ENCODE results near the gene ODAD4.
"Not testable (repeated sequence)": the region's sequence is repeated elsewhere in the genome, so short reads cannot be mapped to it uniquely, and the experiment has no call there.

Gene ODAD4

GRCh38 chr17:41913798-41914197 lies 16.6 kb upstream of the ODAD4 start:
- DNase-seq (ENCODE audit: low read depth in 2 of 2), result no peak

GRCh38 chr17:41914358-41914766 lies 16.1 kb upstream of the ODAD4 start:
- no peak for DNase-seq (ENCODE audit: low read depth in 2 of 2)

DNA sequence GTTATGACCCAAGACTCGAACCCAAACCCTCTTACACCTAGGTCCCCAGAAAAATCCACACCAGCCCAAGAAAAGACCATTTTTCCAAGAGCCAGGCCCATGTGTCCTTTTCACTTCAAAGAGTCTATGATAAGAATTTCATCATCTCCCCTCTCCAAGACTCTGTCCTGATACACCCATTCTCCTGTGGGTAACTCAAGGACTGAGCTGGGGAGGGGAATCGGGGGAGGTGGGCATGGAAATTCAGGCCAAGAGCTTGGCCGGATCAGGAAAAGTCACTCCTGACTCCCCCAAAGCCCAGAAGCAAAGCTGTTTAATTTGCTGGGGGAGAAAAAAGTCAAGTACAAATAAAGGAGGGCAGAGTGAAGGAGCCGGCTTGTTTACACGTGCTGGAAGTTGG lies 15.4 kb upstream of the ODAD4 start:
- no peak for DNase-seq (ENCODE audit: low read depth in 2 of 2)

- DNase-seq (ENCODE audit: low read depth in 2 of 2), result no peak
Observed at GRCh38 chr17:41915566-41915965, 14.9 kb upstream of the ODAD4 start.

DNA sequence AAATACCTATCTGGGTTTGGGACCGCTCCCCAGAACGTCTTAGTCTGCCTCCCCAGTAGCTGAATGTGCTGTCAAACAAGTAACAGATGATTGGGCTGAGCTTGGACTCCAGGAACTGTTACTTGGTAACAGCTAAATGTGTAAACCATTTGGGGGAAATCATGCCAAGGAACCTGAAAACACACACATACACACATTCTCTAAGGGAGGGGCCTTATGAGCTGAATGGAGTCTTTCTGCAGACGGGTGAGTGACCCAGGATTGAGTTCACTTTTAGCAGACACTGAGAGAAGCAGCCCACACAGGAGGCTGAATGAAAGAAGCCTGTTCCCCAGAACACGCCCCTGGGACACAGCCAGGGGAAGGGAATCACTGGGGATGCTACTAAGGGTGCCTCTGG lies 13.2 kb upstream of the ODAD4 start:
- no peak for DNase-seq (ENCODE audit: low read depth in 2 of 2)

- DNase-seq (ENCODE audit: low read depth in 2 of 2), result peak; percentile 5 to 45
Observed at GRCh38 chr17:41917679-41918313, 12.6 kb upstream of the ODAD4 start.

- DNase-seq (ENCODE audit: low read depth in 2 of 2), result peak; percentile 93 to 96
Observed at GRCh38 chr17:41918314-41919164, 11.9 kb upstream of the ODAD4 start, which contains the start of gene ACLY. ACLY (minus strand) TSS chr17:41918951; CDS start chr17:41913873, 5,078 bp downstream.

DNA sequence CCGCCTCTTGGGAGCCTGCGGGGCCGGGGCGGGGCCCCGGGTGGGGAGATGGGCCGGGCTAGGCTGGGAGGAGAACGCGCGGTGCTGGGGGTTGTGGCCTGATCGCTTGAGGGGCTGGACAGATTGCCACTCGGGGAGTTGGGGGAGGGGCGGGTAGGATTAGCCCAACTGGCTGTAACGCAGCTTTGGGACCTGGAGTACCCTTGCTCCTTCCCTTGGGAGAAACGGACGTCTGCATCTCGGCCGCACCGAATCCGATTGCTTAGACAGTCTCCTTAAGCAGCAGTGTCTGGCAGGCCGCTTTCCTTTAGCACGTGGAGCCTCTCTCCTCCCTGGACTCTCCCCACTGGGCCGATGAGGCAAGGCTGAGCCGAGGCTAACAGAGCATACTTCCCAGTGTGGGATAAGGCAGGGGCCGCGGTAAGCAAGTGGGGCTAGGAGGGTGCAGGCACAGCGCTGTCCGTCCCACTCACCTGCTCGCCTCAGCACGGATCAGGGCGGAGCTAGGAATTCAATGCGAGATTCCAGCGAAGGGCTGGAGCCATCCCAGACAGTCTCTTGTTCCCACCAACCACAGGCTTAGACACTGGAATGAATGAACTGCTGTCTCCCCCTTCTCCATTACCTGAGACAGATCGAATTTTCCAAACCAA lies 11.1 kb upstream of the ODAD4 start:
- no peak for DNase-seq (ENCODE audit: low read depth in 2 of 2)

DNA sequence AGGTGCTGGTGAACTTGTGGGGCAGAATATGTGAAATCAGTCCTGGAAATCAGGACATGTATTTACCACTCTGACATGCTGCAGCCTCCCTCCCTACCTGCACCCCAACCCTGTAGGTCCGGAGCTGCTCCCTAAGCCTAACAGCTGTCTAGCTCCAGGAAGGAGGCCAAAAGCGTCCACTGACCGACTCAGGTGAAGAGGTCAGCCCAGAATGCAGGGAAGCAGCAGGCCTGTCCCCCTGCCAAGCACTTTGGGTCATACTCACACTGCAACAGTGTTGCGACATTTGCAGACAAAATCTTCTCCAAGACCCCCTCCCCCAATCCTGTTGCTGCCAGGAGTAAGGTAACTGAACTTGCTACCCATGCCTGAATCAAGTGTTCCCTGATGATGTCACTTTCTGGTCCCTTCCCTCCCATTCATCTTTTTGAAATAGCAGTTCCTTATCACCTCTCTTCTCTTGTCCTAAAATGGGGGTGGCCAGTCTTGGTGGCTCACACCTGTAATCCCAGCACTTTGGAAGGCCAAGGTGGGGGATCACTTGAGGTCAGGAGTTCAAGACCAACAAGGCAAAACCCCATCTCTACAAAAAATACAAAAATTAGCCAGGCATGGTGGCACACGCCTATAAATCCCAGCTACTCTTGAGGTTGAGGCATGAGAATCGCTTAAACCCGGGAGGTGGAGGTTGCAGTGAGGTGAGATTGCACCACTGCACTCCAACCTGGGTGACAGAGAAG lies 10.4 kb upstream of the ODAD4 start:
- no peak for DNase-seq (ENCODE audit: low read depth in 2 of 2)

DNA sequence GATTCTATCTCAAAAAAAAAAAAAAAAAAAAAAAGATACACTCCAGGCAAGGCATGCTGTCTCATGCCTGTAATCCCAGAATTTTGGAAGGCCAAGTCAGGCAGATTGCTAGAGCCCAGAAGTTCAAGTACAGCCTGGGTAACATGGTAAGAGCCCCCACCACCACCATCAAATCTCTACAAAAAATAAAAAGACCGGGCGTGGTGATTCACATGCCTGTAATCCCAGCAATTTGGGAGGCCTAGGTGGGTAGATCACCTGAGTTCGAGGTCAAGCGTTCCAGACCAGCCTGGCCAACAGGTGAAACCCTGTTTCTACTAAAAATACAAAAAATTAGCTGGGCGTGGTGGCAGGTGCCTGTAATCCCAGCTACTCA lies 9.8 kb upstream of the ODAD4 start:
- DNase-seq (ENCODE audit: low read depth in 2 of 2), result no peak

GRCh38 chr17:41925991-41926590 lies 4.3 kb upstream of the ODAD4 start:
- DNase-seq (ENCODE audit: low read depth in 2 of 2), result no peak

GRCh38 chr17:41928693-41929251 lies 1.6 kb upstream of the ODAD4 start:
- no peak for DNase-seq (ENCODE audit: low read depth in 2 of 2)

DNA sequence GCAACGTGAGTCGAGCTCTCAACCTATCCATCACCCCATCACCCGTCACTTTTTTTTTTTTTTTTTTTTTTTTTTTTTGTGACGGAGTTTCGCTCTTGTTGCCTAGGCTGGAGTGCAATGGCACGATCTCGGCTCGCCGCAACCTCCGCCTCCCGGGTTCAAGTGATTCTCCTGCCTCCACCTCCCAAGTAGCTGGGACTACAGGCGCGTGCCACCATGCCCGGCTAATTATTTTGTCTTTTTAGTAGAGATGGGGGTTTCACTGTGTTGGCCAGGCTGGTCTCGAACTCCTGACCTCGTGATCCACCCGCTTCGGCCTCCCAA lies 378 bp downstream of the ODAD4 start:
- DNase-seq (ENCODE audit: low read depth in 2 of 2), result not testable (repeated sequence)

- DNase-seq (ENCODE audit: low read depth in 2 of 2), result not testable (repeated sequence)
Observed at GRCh38 chr17:41931715-41932114, 1.3 kb downstream of the ODAD4 start.

GRCh38 chr17:41932816-41933389 lies 2.5 kb downstream of the ODAD4 start:
- DNase-seq (ENCODE audit: low read depth in 2 of 2), result no peak

DNA sequence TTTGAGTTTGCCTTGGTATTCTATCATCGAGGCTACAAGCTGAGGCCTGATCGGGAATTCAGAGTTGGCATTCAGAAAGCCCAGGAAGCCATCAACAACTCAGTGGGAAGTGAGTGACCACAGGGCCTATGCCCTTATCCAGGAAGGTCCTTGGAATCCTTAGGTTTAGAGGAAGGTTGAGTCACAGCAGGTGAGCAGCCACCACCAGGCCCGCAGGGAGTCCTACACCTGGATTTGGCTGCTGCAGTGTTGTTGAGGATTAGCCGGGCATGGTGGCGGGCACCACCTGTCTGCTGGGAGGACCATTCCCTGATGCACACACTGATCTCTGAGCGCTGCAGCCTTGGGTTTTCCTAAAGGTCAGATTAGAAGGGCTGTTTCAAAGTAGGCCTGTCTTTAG lies 5.2 kb downstream of the ODAD4 start:
- DNase-seq (ENCODE audit: low read depth in 2 of 2), result no peak

DNA sequence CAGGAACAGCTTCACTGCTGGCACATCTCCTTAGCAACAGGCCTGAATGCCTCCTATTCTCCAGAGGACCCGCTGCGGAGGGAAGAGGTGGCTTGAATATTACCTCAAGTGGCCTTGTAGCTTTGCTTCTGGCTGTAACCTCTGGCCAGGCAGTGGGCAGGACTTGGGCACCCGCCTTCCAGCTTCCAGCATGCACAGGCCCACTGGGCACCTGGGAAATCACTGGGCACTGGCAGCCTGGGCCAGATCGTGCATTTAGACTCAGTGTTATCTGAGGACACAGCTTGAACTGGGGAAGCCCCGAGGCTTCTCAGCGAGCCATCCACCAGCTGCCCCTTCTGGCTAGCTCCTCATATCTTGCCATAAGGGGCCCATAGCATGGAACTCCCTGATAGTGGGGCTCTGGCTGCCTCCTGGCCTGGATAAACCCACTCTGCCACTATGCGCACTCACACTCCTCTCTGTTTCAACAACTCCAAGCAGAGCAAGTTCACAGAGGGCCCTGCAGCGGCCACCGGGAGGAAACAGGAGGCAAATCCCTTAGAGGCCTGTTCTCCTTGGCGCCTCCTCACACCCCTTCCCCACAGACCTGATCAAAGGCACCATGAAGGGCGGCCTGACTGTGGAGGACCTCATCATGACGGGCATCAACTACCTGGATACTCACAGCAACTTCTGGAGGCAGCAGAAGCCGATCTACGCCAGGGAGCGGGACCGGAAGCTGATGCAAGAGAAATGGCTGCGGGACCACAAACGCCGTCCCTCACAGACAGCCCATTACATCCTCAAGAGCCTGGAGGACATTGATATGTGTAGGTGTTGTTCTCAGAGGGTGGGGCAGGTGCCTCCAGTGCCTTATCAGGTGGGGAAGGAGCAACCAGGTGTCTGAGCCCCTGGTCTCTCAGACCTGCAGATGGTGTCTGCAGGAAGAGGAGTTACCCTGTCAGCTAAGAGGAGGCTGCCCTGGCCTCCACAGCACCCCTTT lies 7.8 kb downstream of the ODAD4 start:
- DNase-seq (ENCODE audit: low read depth in 2 of 2), result no peak

DNA sequence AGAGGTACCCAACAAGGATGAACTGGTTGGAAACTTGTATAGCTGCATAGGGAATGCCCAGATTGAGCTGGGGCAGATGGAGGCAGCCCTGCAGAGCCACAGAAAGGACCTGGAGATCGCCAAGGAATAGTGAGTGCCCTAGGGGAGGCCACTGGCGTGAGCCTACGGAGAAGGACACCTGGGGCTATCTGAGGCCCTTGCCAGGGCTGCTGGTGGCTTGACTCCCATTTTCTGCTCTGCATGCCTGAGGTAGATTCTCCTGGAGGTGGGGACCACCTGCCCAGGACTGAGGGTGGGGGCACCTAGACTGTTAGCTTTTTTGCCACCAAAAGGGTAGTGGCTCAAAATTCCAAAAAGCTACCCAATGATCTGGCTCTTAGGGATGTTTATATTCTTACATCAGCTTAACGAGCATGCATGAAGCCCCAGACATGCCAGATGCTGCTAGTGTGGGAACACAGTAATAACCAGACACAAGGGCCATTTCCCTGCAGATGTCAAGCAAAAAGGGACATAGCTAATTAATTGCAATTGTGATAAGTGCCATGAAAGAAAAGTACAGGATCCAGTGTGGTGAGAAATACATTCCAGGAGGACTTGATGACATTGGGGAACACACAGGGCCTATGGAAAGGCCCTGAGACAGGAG lies 8.8 kb downstream of the ODAD4 start:
- DNase-seq (ENCODE audit: low read depth in 2 of 2), result no peak

GRCh38 chr17:41939693-41940090 lies 9.3 kb downstream of the ODAD4 start:
- DNase-seq (ENCODE audit: low read depth in 2 of 2), result no peak

Data from stimulated activated CD4-positive, alpha-beta T cell treated with anti-CD3 and anti-CD28 coated beads, Interleukin-1b, Interleukin-23, amount 100 ng/mL, for 4 hours (primary cell).